Adipocyte (in vitro differentiated cells): ENCODE data around the gene TPCN2.
"Not testable (repeated sequence)": the region's sequence is repeated elsewhere in the genome, so short reads cannot be mapped to it uniquely, and the experiment has no call there.

Experiments used
- DNase-seq: peaks from one replicate; pipeline ENCODE4 v3.0.0-alpha.2; 2015; ENCODE audit warnings: low read depth
- H3K27me3 ChIP-seq: replicated peaks from 2 replicates; pipeline ENCODE4 v1.7.0; 2013; ENCODE audit warnings: mild to moderate bottlenecking, low read length, moderate library complexity; ENCODE audit not compliant: control insufficient read depth, insufficient read depth
- H3K36me3 ChIP-seq: 2 replicates; pipeline ENCODE4 v1.7.0; 2013; ENCODE audit warnings: low read length, mild to moderate bottlenecking, moderate library complexity; ENCODE audit not compliant: control insufficient read depth, insufficient read depth, severe bottlenecking
- H3K4me1 ChIP-seq: 2 replicates; pipeline ENCODE4 v1.7.0; 2013; ENCODE audit warnings: mild to moderate bottlenecking, low read length, moderate library complexity; ENCODE audit not compliant: control insufficient read depth, insufficient read depth
- H3K4me3 ChIP-seq: 2 replicates; pipeline ENCODE4 v1.7.0; 2013; ENCODE audit warnings: mild to moderate bottlenecking, low read length, moderate library complexity
- H3K9ac ChIP-seq: 2 replicates; pipeline ENCODE4 v1.7.0; 2013; ENCODE audit warnings: mild to moderate bottlenecking, low read length, moderate library complexity
- H3K9me3 ChIP-seq: 2 replicates; pipeline ENCODE4 v1.7.0; 2013; ENCODE audit warnings: mild to moderate bottlenecking, low read length, moderate library complexity; ENCODE audit not compliant: control insufficient read depth

The TPCN2 gene

DNA sequence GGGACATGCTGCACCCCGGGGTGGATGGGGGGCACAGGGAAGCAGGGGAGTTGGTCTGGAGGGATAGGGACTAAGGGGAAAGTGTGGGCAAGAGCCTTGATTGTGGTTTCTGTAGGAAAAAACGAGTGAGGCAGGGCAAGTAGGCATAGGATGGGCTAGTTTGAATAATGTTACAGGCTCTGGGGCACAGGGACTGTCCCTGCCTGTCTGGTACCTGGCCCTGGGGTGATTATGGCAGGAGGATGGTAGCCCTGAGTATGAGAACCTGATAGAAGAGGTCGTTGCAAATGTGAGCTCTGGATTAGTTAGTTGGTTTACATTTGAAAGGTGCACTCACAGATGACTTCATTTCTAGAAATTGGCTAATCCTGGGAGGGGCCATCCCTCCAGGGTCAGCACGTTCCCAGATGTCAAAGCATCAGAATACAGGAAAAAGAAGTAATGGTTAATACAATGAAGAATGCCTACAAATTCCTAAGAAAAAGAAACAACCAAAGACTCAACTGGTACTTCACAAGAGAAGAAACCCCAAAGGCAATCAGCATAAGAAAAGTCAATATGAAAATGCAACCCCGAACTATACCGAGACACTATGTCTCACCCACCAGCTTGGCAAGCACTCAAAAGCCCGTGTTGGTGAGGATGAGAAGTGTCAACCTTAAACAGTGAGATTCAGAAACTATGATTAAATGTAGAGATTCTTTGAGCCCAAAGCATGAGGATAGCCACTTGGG is 95.8 kb downstream of the TPCN2 start:
- no peaks in the 10 kb centered on the region for H3K27me3 ChIP-seq
- H3K4me1 ChIP-seq, result peaks cover 18% of the 10 kb centered on the region
- peak overlapping the region; percentile 51 for H3K4me3 ChIP-seq
- peaks cover 24% of the 10 kb centered on the region for H3K9me3 ChIP-seq
- no peak overlapping the region for H3K9ac ChIP-seq
- H3K36me3 ChIP-seq, result no peaks in the 10 kb centered on the region
- DNase-seq, result peak; percentile 48

DNA sequence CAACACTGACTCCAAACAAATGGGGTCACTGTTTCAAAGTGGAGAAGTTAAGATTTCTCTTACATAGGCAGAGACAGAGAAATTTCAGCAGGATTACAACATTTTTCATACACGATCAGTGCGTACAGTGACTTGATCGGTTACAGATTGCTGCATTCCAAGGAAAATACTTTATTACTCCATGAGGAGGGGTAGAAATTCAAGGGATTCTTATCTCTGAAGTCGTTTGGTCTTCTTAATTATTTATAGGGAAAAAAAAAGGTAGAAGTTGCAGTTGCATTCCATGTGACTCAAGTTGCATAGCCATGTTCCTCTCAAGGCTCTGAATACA is 96.3 kb downstream of the TPCN2 start:
- Histone ChIP-seq H3K27me3 (no peaks in the 10 kb centered on the region), H3K9me3 (peaks cover 24% of the 10 kb centered on the region), H3K36me3 (no peaks in the 10 kb centered on the region), H3K4me3 (peak overlapping the region; percentile 51), H3K9ac (no peak overlapping the region), H3K4me1 (peaks cover 18% of the 10 kb centered on the region)
- peak; percentile 90 for DNase-seq

DNA sequence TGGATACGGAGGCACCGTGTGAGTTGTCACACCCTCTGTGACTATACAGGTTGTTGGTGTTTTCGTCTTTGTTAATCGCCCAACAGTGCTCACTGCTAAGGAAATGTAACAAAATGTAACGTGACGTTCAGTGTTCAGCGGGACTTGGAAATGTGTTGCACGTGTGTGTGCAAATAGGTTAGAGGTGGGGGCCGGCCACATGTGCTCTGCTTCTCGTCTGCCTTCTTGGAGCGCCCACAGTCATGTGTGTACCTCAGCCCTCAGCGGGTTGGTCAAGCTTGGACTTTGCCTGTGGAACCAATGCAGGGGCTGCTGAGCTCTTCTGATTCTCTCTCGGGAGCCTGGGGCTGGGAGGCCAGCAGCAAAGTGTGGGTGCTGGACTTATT is 99.6 kb downstream of the TPCN2 start:
- Histone ChIP-seq H3K36me3 (no peaks in the 10 kb centered on the region), H3K4me3 (no peak overlapping the region), H3K27me3 (no peaks in the 10 kb centered on the region), H3K9ac (no peak overlapping the region), H3K4me1 (peaks cover 22% of the 10 kb centered on the region), H3K9me3 (peaks cover 24% of the 10 kb centered on the region)
- DNase-seq, result no peak

DNA sequence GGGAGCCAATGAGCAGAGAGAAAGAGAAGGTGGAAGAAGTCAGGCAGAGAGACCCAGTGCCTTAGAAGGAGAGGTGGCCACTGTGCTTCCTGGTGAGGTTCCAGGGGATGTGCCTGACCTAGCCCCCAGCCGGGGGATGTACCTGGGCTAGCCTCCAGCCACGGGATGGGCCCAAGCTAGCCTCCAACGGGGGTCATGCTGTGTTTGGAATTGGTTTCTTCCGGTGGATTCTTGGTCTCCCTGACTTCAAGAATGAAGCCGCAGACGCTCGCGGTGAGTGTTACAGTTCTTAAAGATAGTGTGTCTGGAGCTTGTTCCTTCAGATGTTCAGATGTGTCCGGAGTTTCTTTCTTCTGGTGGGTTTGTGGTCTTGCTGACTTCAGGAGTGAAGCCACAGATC is 100.1 kb downstream of the TPCN2 start:
- Histone ChIP-seq H3K36me3 (no peaks in the 10 kb centered on the region), H3K4me3 (no peak overlapping the region), H3K9me3 (peaks cover 24% of the 10 kb centered on the region), H3K9ac (no peak overlapping the region), H3K4me1 (peaks cover 24% of the 10 kb centered on the region), H3K27me3 (no peaks in the 10 kb centered on the region)
- DNase-seq, result no peak

DNA sequence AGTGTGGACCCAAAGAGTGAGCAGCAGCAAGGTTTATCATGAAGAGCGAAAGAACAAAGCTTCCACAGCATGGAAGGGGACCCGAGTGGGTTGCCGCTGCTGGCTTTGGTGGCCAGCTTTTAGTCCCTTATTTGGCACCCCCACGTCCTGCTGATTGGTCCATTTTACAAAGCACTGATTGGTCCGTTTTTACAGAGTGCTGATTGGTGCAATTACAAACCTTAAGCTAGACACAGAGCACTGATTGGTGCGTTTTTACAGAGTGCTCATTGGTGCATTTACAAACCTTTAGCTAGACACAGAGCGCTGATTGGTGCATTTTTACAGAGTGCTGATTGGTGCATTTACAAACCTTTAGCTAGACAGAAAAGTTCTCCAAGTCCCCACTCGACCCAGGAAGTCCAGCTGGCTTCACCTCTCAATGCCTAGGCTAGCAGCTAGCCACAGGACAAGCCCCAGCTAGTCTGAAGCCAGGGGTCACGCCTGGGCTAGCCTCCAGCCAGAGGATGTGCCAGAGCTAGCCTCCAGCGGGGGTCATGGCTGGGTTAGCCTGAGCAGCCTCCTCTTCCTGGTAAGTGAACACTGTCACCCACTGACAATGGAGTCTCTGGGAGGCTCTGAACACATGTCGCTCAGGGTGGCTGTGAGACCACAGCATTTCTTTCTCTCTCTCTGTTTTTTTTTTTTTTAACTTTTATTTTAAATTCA is 100.8 kb downstream of the TPCN2 start:
- H3K36me3 ChIP-seq, H3K9ac ChIP-seq, H3K4me3 ChIP-seq, DNase-seq, H3K27me3 ChIP-seq: not testable (repeated sequence)
- Histone ChIP-seq H3K4me1 (peaks cover 20% of the 10 kb centered on the region), H3K9me3 (peaks cover 24% of the 10 kb centered on the region)

DNA sequence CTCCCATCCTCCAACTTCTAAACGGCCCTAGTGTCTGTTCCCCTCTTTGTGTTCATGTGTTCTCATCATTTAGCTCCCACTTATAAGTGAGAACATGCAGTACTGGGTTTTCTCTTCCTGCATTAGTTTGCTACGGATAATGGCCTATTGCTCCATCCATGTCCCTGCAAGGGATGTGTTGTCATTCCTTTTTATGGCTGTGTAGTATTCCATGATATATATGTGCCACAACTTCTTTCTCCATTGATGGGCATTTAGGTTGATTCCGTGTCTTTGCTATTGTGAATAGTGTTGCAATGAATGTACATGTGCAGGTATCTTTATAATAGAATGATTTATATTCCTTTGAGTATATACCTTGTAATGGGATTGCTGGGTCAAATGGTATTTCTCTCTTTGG is 101.4 kb downstream of the TPCN2 start:
- no peaks in the 10 kb centered on the region for H3K36me3 ChIP-seq
- H3K4me3 ChIP-seq, result no peak overlapping the region
- H3K9me3 ChIP-seq, result peaks cover 24% of the 10 kb centered on the region
- no peak overlapping the region for H3K9ac ChIP-seq
- H3K27me3 ChIP-seq, result no peaks in the 10 kb centered on the region
- DNase-seq, result no peak
- peaks cover 13% of the 10 kb centered on the region for H3K4me1 ChIP-seq

DNA sequence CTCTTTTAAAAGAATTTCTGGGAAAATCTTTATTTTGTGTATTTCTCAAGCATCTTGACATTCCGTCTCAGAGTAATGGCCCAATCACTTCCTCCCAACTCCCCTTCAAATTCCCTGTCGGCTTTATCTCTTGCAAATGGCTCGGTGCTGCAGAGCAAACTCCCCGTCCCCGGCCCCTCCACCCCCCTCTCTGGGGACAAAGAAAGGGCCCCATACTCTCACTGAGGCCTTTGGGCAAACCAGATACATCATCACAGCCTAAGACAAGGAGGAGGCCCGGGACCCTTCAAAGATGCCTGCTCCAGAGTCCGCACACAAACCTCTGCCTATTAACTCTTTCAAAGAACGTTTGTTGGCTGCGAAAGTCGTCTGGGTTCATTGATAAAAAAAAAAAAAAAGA is 103.1 kb downstream of the TPCN2 start:
- DNase-seq, result no peak
- H3K27me3 ChIP-seq, result no peaks in the 10 kb centered on the region
- H3K9ac ChIP-seq, result no peak overlapping the region
- peaks cover 10% of the 10 kb centered on the region for H3K9me3 ChIP-seq
- H3K4me3 ChIP-seq, result no peak overlapping the region
- H3K4me1 ChIP-seq, result peaks cover 12% of the 10 kb centered on the region
- H3K36me3 ChIP-seq, result no peaks in the 10 kb centered on the region

DNA sequence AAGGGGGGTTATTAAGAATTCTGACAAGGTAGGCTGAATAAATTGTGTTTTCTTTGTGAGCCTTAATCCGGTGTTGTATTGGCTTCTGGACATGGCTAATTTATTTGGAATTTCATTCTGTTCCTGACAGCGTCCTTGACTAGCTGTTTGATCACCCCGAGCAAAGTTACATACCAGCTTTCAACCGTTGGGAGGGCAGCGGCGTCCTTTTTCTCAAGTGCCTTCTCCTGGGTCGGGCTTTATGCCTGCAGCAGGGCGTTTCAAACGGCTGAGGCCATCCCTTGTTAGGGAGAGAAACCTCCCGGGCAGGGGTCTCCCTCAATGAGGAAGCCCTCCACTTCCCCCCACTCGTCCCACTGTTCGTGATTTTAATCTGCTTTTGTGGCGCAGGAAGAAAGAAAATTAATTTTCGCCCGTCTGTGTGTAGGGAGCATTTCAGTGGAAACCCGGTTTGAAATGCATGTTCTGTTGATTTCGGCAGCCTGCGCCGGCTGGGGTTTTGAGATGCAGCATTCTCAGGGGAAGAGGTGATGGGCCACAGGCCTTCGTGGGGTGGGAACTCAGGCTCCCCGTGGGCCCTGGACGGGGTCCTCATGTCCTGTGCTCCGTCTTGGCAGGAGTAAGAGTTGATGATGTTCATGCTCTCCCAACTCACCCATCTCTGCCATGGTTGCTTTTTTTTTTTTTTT is 104.1 kb downstream of the TPCN2 start:
- no peak overlapping the region for H3K4me3 ChIP-seq
- H3K9ac ChIP-seq, result no peak overlapping the region
- H3K4me1 ChIP-seq, result peaks cover 13% of the 10 kb centered on the region
- H3K36me3 ChIP-seq, result no peaks in the 10 kb centered on the region
- DNase-seq, result no peak
- peaks cover 7% of the 10 kb centered on the region for H3K9me3 ChIP-seq
- H3K27me3 ChIP-seq, result no peaks in the 10 kb centered on the region

DNA sequence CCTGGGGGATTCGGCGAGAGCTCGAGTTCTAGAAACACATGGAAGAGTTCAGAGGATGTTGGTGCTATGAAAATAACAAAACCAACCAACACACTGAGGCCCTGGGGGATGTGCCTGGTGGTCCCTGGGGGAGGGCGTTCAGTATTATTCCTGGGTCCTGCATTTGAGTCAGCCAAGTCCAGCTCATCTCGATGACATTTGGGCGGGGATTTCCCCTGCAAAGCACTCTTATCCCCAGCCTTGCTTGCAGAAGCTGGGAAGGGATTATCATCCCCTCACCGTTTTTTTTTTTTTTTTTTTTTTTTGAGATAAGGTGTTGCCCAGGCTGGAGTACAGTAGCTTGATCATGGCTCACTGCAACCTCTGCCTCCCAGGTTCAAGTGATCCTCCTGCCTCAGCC is 104.9 kb downstream of the TPCN2 start:
- Histone ChIP-seq H3K36me3 (no peaks in the 10 kb centered on the region), H3K4me3 (no peak overlapping the region), H3K4me1 (peaks cover 13% of the 10 kb centered on the region), H3K9ac (no peak overlapping the region), H3K9me3 (peaks cover 7% of the 10 kb centered on the region), H3K27me3 (no peaks in the 10 kb centered on the region)
- no peak for DNase-seq

DNA sequence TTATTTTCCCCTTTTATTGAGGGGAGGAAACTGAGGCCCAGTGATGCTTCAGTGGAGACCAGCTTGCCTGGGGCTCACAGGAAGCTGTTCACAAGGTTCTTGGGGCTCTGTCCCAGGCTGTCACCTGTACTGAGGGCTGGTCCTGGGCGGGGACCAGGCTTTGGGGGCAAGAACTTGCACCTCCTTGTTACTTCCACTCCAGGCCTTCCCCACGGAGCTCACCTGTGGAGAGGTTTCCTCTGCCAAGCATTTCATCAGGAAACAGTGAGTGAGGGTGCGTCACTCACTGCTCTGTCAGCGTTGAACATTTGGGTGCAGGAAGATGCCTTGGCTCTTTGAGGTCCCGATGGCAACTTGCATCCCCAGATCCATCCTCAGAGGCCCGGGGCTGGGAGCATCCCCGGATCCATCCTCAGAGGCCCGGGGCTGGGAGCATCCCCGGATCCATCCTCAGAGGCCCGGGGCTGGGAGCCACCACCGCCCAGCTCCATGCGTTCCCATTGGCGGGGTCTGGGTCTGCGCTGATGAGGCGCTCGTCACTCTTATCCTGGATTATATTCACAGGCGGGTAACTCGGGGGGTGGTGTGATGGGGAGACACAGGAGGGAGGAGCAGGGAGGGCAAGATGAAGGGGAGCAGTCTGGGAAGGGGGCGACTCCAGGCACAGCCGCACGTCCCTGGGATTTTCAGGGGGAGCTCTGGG is 105.6 kb downstream of the TPCN2 start:
- H3K4me3 ChIP-seq, result no peak overlapping the region
- H3K9ac ChIP-seq, result no peak overlapping the region
- peaks cover 13% of the 10 kb centered on the region for H3K4me1 ChIP-seq
- DNase-seq, result no peak
- H3K9me3 ChIP-seq, result peaks cover 7% of the 10 kb centered on the region
- no peaks in the 10 kb centered on the region for H3K36me3 ChIP-seq
- H3K27me3 ChIP-seq, result no peaks in the 10 kb centered on the region

DNA sequence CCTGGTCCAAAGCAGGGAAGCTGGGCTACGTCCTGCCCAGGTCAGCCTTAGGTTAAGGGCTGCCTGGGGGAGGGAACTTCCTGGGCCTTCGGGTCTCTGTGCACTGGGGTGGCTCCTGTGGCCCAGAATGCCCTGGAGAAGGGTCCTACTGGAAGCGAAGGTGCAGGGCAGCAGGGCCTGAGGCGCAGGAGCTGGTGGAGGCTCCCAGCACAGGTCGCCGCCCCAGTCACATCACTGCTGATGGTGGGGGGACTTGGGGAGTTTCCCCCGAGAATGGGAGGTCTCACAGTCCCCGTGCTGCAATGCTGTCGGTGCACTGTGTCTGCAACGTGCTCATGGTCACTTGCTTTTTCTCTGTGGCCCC is 106.2 kb downstream of the TPCN2 start:
- no peaks in the 10 kb centered on the region for H3K27me3 ChIP-seq
- no peak for DNase-seq
- peaks cover 7% of the 10 kb centered on the region for H3K9me3 ChIP-seq
- H3K36me3 ChIP-seq, result no peaks in the 10 kb centered on the region
- H3K4me3 ChIP-seq, result no peak overlapping the region
- H3K9ac ChIP-seq, result no peak overlapping the region
- H3K4me1 ChIP-seq, result peaks cover 13% of the 10 kb centered on the region
